Measurements from ENCODE around the gene PHACTR3.

The PHACTR3 gene

GRCh38 chr20:59737816-59738215 lies 133.5 kb downstream of the PHACTR3 start:
- no peak for DNase-seq

- no peak for DNase-seq
These were observed 134.5 kb downstream of the PHACTR3 start for GRCh38 chr20:59738851-59739250.

- no peak for DNase-seq
These were observed 136.3 kb downstream of the PHACTR3 start for GRCh38 chr20:59740621-59741020.

GRCh38 chr20:59741073-59741472 lies 136.7 kb downstream of the PHACTR3 start:
- DNase-seq: no peak

- no peak for DNase-seq
These were observed 138.2 kb downstream of the PHACTR3 start for GRCh38 chr20:59742351-59743095.

- no peak for DNase-seq
These were observed 139.0 kb downstream of the PHACTR3 start for GRCh38 chr20:59743308-59743707.

DNA sequence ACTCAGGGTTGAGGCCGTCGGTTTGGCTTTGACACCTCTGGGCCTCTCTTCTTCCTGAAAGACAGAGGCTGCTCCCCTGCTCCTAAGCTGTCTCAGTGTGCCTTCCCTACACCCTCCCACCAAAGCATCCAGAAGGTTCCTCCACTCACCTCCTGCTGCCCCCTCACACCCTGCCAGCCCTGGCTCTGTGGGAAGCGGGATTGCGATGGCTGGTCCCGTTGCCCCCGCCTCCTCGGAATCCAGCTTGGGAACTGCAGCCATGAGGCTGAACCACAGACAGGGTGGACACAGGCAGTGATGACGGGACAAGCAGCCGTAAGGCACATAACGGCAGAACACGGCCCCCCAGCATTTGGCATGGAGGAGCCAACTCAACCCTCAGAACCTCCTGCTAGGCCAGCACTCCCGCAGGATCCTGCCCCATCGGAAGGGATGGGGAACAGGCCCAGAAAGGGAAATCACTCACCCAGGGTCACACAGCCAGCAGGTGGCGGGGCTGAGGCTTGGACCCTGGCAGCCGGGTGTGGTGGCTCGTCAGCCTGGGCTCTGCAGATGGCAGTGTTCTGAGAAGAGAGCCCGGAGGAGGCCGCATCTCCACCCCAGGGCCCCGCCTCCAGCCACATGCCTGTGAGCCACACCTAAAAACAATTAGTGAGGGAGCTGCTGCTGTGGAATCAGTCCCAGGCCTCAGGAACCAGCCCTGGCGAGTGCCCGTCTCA lies 139.6 kb downstream of the PHACTR3 start:
- no peak for DNase-seq

DNA sequence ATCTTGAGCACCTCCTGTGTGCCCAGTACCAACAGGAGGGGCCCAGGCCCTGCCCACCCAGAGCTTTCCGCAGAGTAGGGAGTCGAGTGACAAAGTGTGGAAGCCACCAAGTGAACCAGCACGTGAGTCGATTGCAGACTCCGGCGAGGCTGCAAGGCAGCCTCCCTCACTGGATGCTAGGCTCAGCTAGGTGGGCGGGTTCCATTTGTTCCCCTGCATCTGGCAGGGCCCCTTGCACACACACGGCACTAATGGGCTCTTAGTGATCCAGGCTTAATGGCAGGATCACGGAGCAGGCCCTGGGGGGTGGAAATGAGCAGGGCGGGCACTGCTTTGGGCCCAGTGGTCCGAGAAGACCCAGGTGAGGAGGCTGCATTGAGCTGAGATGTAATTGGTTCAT lies 140.4 kb downstream of the PHACTR3 start:
- no peak for DNase-seq

DNA sequence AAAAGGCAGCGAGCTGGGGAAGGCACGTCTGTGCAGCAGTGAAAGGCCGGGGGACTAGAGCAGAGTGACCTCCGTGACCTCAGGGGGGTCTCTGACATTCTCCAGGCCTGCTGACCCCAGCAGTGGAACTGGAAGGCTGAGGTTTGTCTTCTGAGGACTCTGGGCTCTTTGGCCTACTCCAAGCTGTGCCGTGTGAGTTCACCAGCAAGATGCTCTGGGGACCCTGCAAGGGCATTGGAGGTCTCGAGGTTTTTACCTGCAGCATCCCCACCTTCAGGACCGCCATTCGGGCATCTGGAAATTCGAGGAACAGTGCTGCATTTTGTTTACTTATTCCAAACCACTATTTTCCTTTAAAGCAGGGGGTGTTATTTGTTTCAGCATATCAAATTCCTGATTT lies 140.9 kb downstream of the PHACTR3 start:
- DNase-seq: no peak

- DNase-seq: no peak
These were observed 141.4 kb downstream of the PHACTR3 start for GRCh38 chr20:59745716-59746115.

GRCh38 chr20:59746155-59746554 lies 141.8 kb downstream of the PHACTR3 start:
- DNase-seq: no peak

DNA sequence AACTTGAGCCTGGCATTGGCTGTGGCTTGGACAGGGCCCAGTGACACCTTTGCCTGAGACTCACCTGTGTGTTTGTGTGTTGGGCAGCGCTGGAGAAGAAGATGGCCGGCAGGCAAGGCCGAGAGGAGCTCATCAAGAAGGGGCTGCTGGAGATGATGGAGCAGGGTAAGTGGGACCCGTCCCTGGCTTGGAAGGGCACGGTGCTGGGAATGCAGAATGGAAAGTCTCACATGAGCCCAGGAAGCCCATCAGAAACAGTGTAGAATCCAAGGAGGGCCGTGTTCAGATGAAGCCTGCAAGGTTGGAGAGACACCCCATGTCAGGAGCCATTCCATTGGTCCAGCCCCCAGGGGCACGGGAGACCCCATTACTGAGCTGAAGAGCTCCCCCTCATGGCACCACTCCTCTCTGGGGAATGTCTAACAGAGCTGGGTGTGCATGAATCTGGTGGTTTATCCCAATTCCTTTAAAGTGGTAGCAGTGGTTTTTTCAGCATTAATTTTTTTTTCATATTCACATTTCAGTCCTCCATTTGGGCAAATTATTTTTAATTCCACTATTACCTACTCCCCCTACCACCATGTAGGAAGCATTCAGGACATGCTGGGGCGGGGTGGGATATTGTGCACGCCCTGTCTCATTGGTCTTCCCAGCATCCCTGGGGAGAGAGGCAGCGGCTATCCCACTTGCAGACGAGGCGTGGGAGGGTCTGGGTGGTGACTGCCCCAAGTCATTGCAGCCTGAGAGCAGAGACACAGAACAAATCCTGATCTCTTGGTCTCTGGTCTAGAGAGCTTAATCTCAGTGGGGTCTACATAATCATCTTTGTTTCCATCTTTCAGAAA lies 143.6 kb downstream of the PHACTR3 start:
- no peak for DNase-seq

- DNase-seq: no peak
These were observed 144.4 kb downstream of the PHACTR3 start for GRCh38 chr20:59748619-59749191.

GRCh38 chr20:59749301-59749700 lies 145.0 kb downstream of the PHACTR3 start:
- DNase-seq: no peak

GRCh38 chr20:59750209-59750840 lies 146.0 kb downstream of the PHACTR3 start:
- DNase-seq: no peak

- no peak for DNase-seq
These were observed 146.9 kb downstream of the PHACTR3 start for GRCh38 chr20:59751075-59751711.

- no peak for DNase-seq
These were observed 147.8 kb downstream of the PHACTR3 start for GRCh38 chr20:59752101-59752586.

- DNase-seq: no peak
These were observed 148.5 kb downstream of the PHACTR3 start for GRCh38 chr20:59752704-59753460.

- DNase-seq: no peak
These were observed 149.5 kb downstream of the PHACTR3 start for GRCh38 chr20:59753836-59754235.

DNA sequence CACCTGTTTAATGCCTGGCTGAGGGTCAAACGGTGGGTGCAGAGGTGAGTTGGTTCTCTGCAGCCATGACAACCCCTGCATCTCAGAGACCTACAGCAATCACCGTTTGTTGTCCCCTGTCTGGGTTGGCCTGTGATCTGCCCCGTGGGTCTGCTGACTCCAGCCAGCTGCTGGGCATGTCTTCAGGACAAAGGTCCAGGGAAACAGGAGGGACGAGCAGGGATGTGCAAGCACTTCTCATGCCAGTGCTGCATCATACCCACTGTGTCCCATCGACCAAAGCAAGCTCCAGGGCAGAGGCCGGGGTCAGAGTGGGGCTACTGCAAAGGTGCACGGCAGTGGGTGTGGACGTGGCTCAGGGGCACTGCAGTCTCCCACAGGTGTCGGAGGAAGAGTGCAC lies 150.2 kb downstream of the PHACTR3 start:
- DNase-seq: no peak

GRCh38 chr20:59756241-59756640 lies 151.9 kb downstream of the PHACTR3 start:
- no peak for DNase-seq

All from activated CD8-positive, alpha-beta memory T cell treated with anti-CD3 and anti-CD28 coated beads, Interleukin-2, amount 50 U/mL, for 4 hours (primary cell).